Measurements from ENCODE around the gene CTDP1.

- TF ChIP-seq, protein P1, sequence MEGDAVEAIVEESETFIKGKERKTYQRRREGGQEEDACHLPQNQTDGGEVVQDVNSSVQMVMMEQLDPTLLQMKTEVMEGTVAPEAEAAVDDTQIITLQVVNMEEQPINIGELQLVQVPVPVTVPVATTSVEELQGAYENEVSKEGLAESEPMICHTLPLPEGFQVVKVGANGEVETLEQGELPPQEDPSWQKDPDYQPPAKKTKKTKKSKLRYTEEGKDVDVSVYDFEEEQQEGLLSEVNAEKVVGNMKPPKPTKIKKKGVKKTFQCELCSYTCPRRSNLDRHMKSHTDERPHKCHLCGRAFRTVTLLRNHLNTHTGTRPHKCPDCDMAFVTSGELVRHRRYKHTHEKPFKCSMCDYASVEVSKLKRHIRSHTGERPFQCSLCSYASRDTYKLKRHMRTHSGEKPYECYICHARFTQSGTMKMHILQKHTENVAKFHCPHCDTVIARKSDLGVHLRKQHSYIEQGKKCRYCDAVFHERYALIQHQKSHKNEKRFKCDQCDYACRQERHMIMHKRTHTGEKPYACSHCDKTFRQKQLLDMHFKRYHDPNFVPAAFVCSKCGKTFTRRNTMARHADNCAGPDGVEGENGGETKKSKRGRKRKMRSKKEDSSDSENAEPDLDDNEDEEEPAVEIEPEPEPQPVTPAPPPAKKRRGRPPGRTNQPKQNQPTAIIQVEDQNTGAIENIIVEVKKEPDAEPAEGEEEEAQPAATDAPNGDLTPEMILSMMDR (IDR thresholded peaks at IDR 0.05): no peak
- TF ChIP-seq POLR2AphosphoS5 (IDR thresholded peaks at IDR 0.05) (no peak), POLR2A (IDR thresholded peaks at IDR 0.05) (no peak)
Measured at GRCh38 chr18:79718878-79719477, 39.4 kb downstream of the CTDP1 start.
